Measurements from ENCODE around the gene C22orf39.

C22orf39 gene

GRCh38 chr22:19434401-19434800 lies 13.1 kb downstream of the C22orf39 start:
- H3K27me3 ChIP-seq (ENCODE audit: insufficient read depth, insufficient read length): no peaks in the 10 kb centered on the region
- TF ChIP-seq ZNF274 (IDR thresholded peaks at IDR 0.05; ENCODE audit: low read depth, low read length): no peak
- TF ChIP-seq SUZ12 (IDR thresholded peaks at IDR 0.05; ENCODE audit: extremely low read depth, insufficient read depth, insufficient read length): no peak
- TF ChIP-seq YY1 (IDR thresholded peaks at IDR 0.05; ENCODE audit: insufficient read depth, insufficient read length): no peak

GRCh38 chr22:19432133-19432851 lies 15.2 kb downstream of the C22orf39 start, which contains the start of gene MRPL40:
TSS of gene MRPL40 (plus strand) at chr22:19432545. CDS start at chr22:19432555, 10 bp downstream.
- H3K27me3 ChIP-seq (ENCODE audit: insufficient read depth, insufficient read length): no peaks in the 10 kb centered on the region
- H3K4me3 ChIP-seq (ENCODE audit: insufficient read length, low read depth): peak within 1 kb of the TSS; percentile 94
- peaks cover 2% of the 10 kb centered on the region for H3K4me1 ChIP-seq (ENCODE audit: insufficient read depth, insufficient read length)
- H3K9me3 ChIP-seq (ENCODE audit: insufficient read depth, low read length): no peaks in the 10 kb centered on the region
- peak within 1 kb of the TSS; percentile 97 for H3K9ac ChIP-seq (ENCODE audit: insufficient read length, low read depth)
- peak; percentile 25 for TF ChIP-seq YY1 (IDR thresholded peaks at IDR 0.05; ENCODE audit: insufficient read depth, insufficient read length)
- no peak for TF ChIP-seq ZNF274 (IDR thresholded peaks at IDR 0.05; ENCODE audit: low read depth, low read length)
- DNase-seq (ENCODE audit: low read depth, low spot score): no peak
- H3K36me3 ChIP-seq (ENCODE audit: insufficient read depth, insufficient read length, low read length): peaks cover 37% of the 10 kb centered on the region

More at GRCh38 chr22:19434401-19434800, 13.1 kb downstream of the C22orf39 start:
- Histone ChIP-seq H3K4me1 (ENCODE audit: insufficient read depth, insufficient read length) (peaks cover 2% of the 10 kb centered on the region), H3K9ac (ENCODE audit: insufficient read length, low read depth) (no peak overlapping the region), H3K36me3 (ENCODE audit: insufficient read depth, insufficient read length, low read length) (peaks cover 29% of the 10 kb centered on the region), H3K9me3 (ENCODE audit: insufficient read depth, low read length) (no peaks in the 10 kb centered on the region), H3K4me3 (ENCODE audit: insufficient read length, low read depth) (no peak overlapping the region)
- no peak for DNase-seq (ENCODE audit: low read depth, low spot score)

- TF ChIP-seq ZNF274 (IDR thresholded peaks at IDR 0.05; ENCODE audit: low read depth, low read length) (no peak), SUZ12 (IDR thresholded peaks at IDR 0.05; ENCODE audit: extremely low read depth, insufficient read depth, insufficient read length) (no peak)
- Histone ChIP-seq H3K9me3 (ENCODE audit: insufficient read depth, low read length) (no peaks in the 10 kb centered on the region), H3K36me3 (ENCODE audit: insufficient read depth, insufficient read length, low read length) (peaks cover 41% of the 10 kb centered on the region), H3K4me1 (ENCODE audit: insufficient read depth, insufficient read length) (peaks cover 2% of the 10 kb centered on the region), H3K4me3 (ENCODE audit: insufficient read length, low read depth) (peak within 1 kb of the TSS; percentile 94), H3K27me3 (ENCODE audit: insufficient read depth, insufficient read length) (no peaks in the 10 kb centered on the region), H3K9ac (ENCODE audit: insufficient read length, low read depth) (peak within 1 kb of the TSS; percentile 97)
- no peak for DNase-seq (ENCODE audit: low read depth, low spot score)
Observed at GRCh38 chr22:19431649-19432132, 15.8 kb downstream of the C22orf39 start, which contains the start of gene HIRA. TSS of gene HIRA (minus strand) at chr22:19431733. CDS start at chr22:19431476, 257 bp downstream.

- TF ChIP-seq SUZ12 (IDR thresholded peaks at IDR 0.05; ENCODE audit: extremely low read depth, insufficient read depth, insufficient read length) (no peak), ZNF274 (IDR thresholded peaks at IDR 0.05; ENCODE audit: low read depth, low read length) (no peak), YY1 (IDR thresholded peaks at IDR 0.05; ENCODE audit: insufficient read depth, insufficient read length) (no peak)
- no peaks in the 10 kb centered on the region for H3K27me3 ChIP-seq (ENCODE audit: insufficient read depth, insufficient read length)
- no peak for DNase-seq (ENCODE audit: low read depth, low spot score)
- no peaks in the 10 kb centered on the region for H3K9me3 ChIP-seq (ENCODE audit: insufficient read depth, low read length)
- H3K4me3 ChIP-seq (ENCODE audit: insufficient read length, low read depth): peak overlapping the region; percentile 94
- peaks cover 2% of the 10 kb centered on the region for H3K4me1 ChIP-seq (ENCODE audit: insufficient read depth, insufficient read length)
- H3K36me3 ChIP-seq (ENCODE audit: insufficient read depth, insufficient read length, low read length): peaks cover 48% of the 10 kb centered on the region
- peak overlapping the region; percentile 94 for H3K9ac ChIP-seq (ENCODE audit: insufficient read length, low read depth)
Observed at GRCh38 chr22:19430890-19431541, 16.5 kb downstream of the C22orf39 start.

- H3K9ac ChIP-seq (ENCODE audit: insufficient read length, low read depth): peak overlapping the region; percentile 94
- peaks cover 2% of the 10 kb centered on the region for H3K4me1 ChIP-seq (ENCODE audit: insufficient read depth, insufficient read length)
- H3K9me3 ChIP-seq (ENCODE audit: insufficient read depth, low read length): no peaks in the 10 kb centered on the region
- peaks cover 44% of the 10 kb centered on the region for H3K36me3 ChIP-seq (ENCODE audit: insufficient read depth, insufficient read length, low read length)
- no peak for TF ChIP-seq YY1 (IDR thresholded peaks at IDR 0.05; ENCODE audit: insufficient read depth, insufficient read length)
- no peak for TF ChIP-seq SUZ12 (IDR thresholded peaks at IDR 0.05; ENCODE audit: extremely low read depth, insufficient read depth, insufficient read length)
- TF ChIP-seq ZNF274 (IDR thresholded peaks at IDR 0.05; ENCODE audit: low read depth, low read length): no peak
- DNase-seq (ENCODE audit: low read depth, low spot score): no peak
- no peaks in the 10 kb centered on the region for H3K27me3 ChIP-seq (ENCODE audit: insufficient read depth, insufficient read length)
- H3K4me3 ChIP-seq (ENCODE audit: insufficient read length, low read depth): peak overlapping the region; percentile 94
Observed at GRCh38 chr22:19429950-19430889, 17.3 kb downstream of the C22orf39 start.

GRCh38 chr22:19424186-19424500 lies 23.4 kb downstream of the C22orf39 start:
- no peak for TF ChIP-seq SUZ12 (IDR thresholded peaks at IDR 0.05; ENCODE audit: extremely low read depth, insufficient read depth, insufficient read length)
- no peak for TF ChIP-seq ZNF274 (IDR thresholded peaks at IDR 0.05; ENCODE audit: low read depth, low read length)
- TF ChIP-seq YY1 (IDR thresholded peaks at IDR 0.05; ENCODE audit: insufficient read depth, insufficient read length): no peak
- peaks cover 6% of the 10 kb centered on the region for H3K4me1 ChIP-seq (ENCODE audit: insufficient read depth, insufficient read length)
- H3K4me3 ChIP-seq (ENCODE audit: insufficient read length, low read depth): no peak overlapping the region
- no peak overlapping the region for H3K9ac ChIP-seq (ENCODE audit: insufficient read length, low read depth)
- no peak for DNase-seq (ENCODE audit: low read depth, low spot score)
- peaks cover 34% of the 10 kb centered on the region for H3K36me3 ChIP-seq (ENCODE audit: insufficient read depth, insufficient read length, low read length)
- no peaks in the 10 kb centered on the region for H3K9me3 ChIP-seq (ENCODE audit: insufficient read depth, low read length)
- no peaks in the 10 kb centered on the region for H3K27me3 ChIP-seq (ENCODE audit: insufficient read depth, insufficient read length)

Data from NT2/D1 (cell line).